Loucy (cell line): Measurements from ENCODE around the gene HIF1A.

ENCODE experiments used
- H2AFZ ChIP-seq: fragments of 200-600 bp; sonication (generic); 2 replicates; pipeline ENCODE4 v1.6.0; 2016; ENCODE audit warnings: antibody characterized with exemption, mild to moderate bottlenecking, low read length, moderate library complexity
- H3F3A ChIP-seq: fragments of 200-600 bp; 2 replicates; pipeline ENCODE4 v1.6.0; 2016; ENCODE audit warnings: antibody characterized with exemption, low read depth, mild to moderate bottlenecking
- H3K27me3 ChIP-seq: fragments of 200-600 bp; sonication (generic); 2 replicates; pipeline ENCODE4 v1.6.1; 2014; ENCODE audit warnings: low read length, mild to moderate bottlenecking; ENCODE audit not compliant: insufficient read depth, poor library complexity, severe bottlenecking
- H3K36me3 ChIP-seq: fragments of 200-600 bp; sonication (generic); 2 replicates; pipeline ENCODE4 v1.6.1; 2016; ENCODE audit warnings: low read length; ENCODE audit not compliant: insufficient read depth
- H3K4me1 ChIP-seq: fragments of 200-600 bp; sonication (generic); 2 replicates; pipeline ENCODE4 v1.5.1; 2014; ENCODE audit warnings: low read length, mild to moderate bottlenecking; ENCODE audit not compliant: insufficient read depth, poor library complexity, severe bottlenecking
- H3K4me2 ChIP-seq: fragments of 200-600 bp; sonication (generic); 2 replicates; pipeline ENCODE4 v1.6.0; 2014; ENCODE audit warnings: antibody characterized with exemption, low read length, low read depth, mild to moderate bottlenecking; ENCODE audit not compliant: poor library complexity, severe bottlenecking
- H3K4me3 ChIP-seq: fragments of 200-600 bp; sonication (generic); 2 replicates; pipeline ENCODE4 v1.5.1; 2014; ENCODE audit warnings: low read length, mild to moderate bottlenecking, mixed read lengths; ENCODE audit not compliant: poor library complexity, severe bottlenecking
- H3K79me2 ChIP-seq: fragments of 200-600 bp; sonication (generic); 2 replicates; pipeline ENCODE4 v1.6.1; 2014; ENCODE audit warnings: low read length; ENCODE audit not compliant: insufficient read depth
- H3K9ac ChIP-seq: fragments of 200-600 bp; sonication (generic); 2 replicates; pipeline ENCODE4 v1.6.0; 2014; ENCODE audit warnings: mild to moderate bottlenecking, low read depth, low read length, moderate library complexity; ENCODE audit not compliant: poor library complexity, severe bottlenecking
- H3K9me2 ChIP-seq: fragments of 200-600 bp; sonication (generic); replicated peaks from 2 replicates; pipeline ENCODE4 v1.6.1; 2016; ENCODE audit warnings: low read depth, low read length, mixed read lengths
- H3K9me3 ChIP-seq: fragments of 200-600 bp; sonication (generic); 2 replicates; pipeline ENCODE4 v1.6.1; 2014; ENCODE audit warnings: mild to moderate bottlenecking, antibody characterized with exemption, low read length, low read depth; ENCODE audit not compliant: insufficient read depth
- H4K20me1 ChIP-seq: fragments of 200-600 bp; sonication (generic); 2 replicates; pipeline ENCODE4 v1.6.0; 2014; ENCODE audit warnings: antibody characterized with exemption, low read length, mild to moderate bottlenecking; ENCODE audit not compliant: insufficient read depth, poor library complexity, severe bottlenecking
- EZH2phosphoT487 ChIP-seq: fragments of 200-600 bp; IDR thresholded peaks from 2 replicates; pipeline ENCODE4 v1.6.1; 2018; ENCODE audit warnings: antibody characterized with exemption, mild to moderate bottlenecking, moderate library complexity, borderline replicate concordance
- TF ChIP-seq, protein P1 (sequence below): fragments of 200-600 bp; sonication (generic); conservative IDR thresholded peaks from 2 replicates; pipeline ENCODE4 v1.5.1; 2014; ENCODE audit warnings: mild to moderate bottlenecking, antibody characterized with exemption, low read length

Gene HIF1A

GRCh38 chr14:61712137-61712536 lies 16.8 kb downstream of the HIF1A start:
- Histone ChIP-seq H3K27me3 (no peaks in the 10 kb centered on the region), H3K79me2 (peaks cover 93% of the 10 kb centered on the region), H3K9me3 (no peaks in the 10 kb centered on the region), H3K4me2 (peak overlapping the region; percentile 43), H3K9ac (no peak overlapping the region), H3K9me2 (no peaks in the 10 kb centered on the region), H3F3A (no peaks in the 10 kb centered on the region), H3K4me3 (no peak overlapping the region), H4K20me1 (peaks cover 85% of the 10 kb centered on the region), H3K36me3 (no peaks in the 10 kb centered on the region), H3K4me1 (peaks cover 60% of the 10 kb centered on the region), H2AFZ (no peak overlapping the region)
- TF ChIP-seq, protein P1, sequence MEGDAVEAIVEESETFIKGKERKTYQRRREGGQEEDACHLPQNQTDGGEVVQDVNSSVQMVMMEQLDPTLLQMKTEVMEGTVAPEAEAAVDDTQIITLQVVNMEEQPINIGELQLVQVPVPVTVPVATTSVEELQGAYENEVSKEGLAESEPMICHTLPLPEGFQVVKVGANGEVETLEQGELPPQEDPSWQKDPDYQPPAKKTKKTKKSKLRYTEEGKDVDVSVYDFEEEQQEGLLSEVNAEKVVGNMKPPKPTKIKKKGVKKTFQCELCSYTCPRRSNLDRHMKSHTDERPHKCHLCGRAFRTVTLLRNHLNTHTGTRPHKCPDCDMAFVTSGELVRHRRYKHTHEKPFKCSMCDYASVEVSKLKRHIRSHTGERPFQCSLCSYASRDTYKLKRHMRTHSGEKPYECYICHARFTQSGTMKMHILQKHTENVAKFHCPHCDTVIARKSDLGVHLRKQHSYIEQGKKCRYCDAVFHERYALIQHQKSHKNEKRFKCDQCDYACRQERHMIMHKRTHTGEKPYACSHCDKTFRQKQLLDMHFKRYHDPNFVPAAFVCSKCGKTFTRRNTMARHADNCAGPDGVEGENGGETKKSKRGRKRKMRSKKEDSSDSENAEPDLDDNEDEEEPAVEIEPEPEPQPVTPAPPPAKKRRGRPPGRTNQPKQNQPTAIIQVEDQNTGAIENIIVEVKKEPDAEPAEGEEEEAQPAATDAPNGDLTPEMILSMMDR = no peak
- TF ChIP-seq EZH2phosphoT487 = no peak

DNA sequence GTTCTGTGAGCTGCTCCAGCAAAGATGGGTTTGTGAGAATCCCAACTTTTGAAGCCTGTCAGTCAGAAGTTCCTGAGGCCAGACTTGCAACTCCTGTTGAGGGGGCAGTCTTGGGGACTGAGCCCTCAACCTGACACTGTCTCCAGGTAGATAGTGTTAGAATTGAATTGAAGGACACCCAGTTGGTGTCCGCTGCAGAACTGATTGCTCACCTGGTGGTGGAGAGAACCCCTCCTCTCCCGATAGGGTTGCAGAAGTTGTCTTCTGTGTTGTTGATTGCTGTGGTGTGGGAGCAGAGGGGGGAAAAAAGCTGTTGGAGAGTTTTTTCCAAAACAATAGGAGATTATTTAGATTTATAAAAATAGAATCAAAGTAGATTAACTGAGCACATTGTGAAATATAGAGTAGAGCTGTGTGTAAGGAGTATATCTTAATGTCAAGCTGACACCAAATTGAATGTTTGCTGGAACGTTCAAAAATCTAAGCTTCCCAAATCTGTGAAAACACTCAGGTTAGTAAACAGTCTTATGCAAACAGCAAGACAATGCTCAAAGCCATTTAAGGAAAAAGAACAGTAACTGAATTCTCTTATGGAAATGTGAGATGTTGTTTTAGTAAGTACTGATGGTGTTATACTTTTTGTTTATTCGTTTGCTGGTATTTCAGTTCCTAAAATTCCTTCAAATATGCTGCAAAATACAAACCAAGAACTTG lies 18.6 kb downstream of the HIF1A start:
- H3K79me2 ChIP-seq = peaks cover 100% of the 10 kb centered on the region
- peaks cover 98% of the 10 kb centered on the region for H4K20me1 ChIP-seq
- no peak overlapping the region for H3K9ac ChIP-seq
- H3F3A ChIP-seq = peaks cover 3% of the 10 kb centered on the region; the same call in 1 of the 2 replicates
- no peaks in the 10 kb centered on the region for H3K36me3 ChIP-seq
- H3K27me3 ChIP-seq = no peaks in the 10 kb centered on the region
- H3K4me2 ChIP-seq = no peak overlapping the region
- H3K4me3 ChIP-seq = no peak overlapping the region
- no peaks in the 10 kb centered on the region for H3K9me3 ChIP-seq
- peaks cover 78% of the 10 kb centered on the region for H3K4me1 ChIP-seq
- no peaks in the 10 kb centered on the region for H3K9me2 ChIP-seq
- H2AFZ ChIP-seq = no peak overlapping the region
- TF ChIP-seq EZH2phosphoT487 = no peak
- TF ChIP-seq, protein P1 = no peak

- peak overlapping the region; percentile 22 for H3K4me3 ChIP-seq
- peak overlapping the region; percentile 86 for H3K4me2 ChIP-seq
- peaks cover 20% of the 10 kb centered on the region for H3F3A ChIP-seq
Measured at GRCh38 chr14:61716956-61717355, 21.6 kb downstream of the HIF1A start.

More at GRCh38 chr14:61716956-61717355, 21.6 kb downstream of the HIF1A start:
- H2AFZ ChIP-seq = no peak overlapping the region
- H4K20me1 ChIP-seq = peaks cover 97% of the 10 kb centered on the region
- peaks cover 83% of the 10 kb centered on the region for H3K4me1 ChIP-seq
- no peaks in the 10 kb centered on the region for H3K9me3 ChIP-seq
- H3K79me2 ChIP-seq = peaks cover 95% of the 10 kb centered on the region
- no peaks in the 10 kb centered on the region for H3K9me2 ChIP-seq
- H3K27me3 ChIP-seq = no peaks in the 10 kb centered on the region
- TF ChIP-seq, protein P1 = no peak
- no peak for TF ChIP-seq EZH2phosphoT487
- peaks cover 7% of the 10 kb centered on the region for H3K36me3 ChIP-seq
- peak overlapping the region; percentile 31 for H3K9ac ChIP-seq
